GM19099 (cell line): ENCODE results near the gene AGBL1.

ENCODE experiments used
- POLR2A ChIP-seq: IDR thresholded peaks from 3 replicates; pipeline ENCODE4 v1.6.1; 2011; ENCODE audit warnings: low read depth; ENCODE audit not compliant: insufficient read length; ENCODE audit errors: extremely low read depth

AGBL1 gene

GRCh38 chr15:86079508-86080266 lies at the start of gene AGBL1:
TSS of gene AGBL1 (plus strand) at chr15:86079871.
- TF ChIP-seq POLR2A: no peak

DNA sequence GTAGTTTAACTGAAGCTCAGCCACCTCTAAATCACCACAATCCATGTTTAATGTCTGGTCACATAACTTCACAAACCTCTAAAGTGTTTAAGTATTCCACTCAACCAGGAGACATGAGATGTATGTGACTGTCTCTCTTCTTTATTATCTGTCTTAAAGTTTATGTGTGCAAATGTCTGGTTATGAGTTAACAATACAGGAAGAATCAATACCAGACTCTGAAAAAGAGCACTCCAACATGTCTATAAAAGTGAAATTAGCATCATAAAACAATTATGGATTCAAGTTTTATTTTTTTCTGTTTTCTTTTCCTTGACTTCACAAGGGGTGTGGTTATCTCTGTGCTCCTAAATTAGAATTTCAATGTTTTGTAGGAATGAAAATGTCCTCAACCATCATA lies 44.8 kb upstream of the AGBL1 start:
- no peak for TF ChIP-seq POLR2A

DNA sequence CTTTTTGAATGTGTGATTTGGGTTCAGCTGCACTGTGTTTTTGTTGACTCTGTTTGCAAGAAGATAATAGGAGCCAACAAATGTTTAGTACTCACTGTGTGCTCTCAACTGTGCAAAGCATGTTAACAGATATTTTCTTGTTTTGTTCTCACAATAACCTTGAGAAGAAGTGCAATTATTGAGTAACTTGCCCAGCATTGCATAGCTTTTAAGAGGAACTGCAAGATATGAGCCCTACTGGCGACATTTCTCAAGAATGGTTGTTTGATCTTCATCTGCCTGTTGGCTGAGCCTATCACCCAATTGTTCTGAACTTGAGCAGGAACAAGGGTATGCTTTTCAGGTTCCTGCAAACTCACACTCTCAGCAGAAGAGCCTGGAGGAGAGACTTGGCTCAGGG lies 43.4 kb upstream of the AGBL1 start:
- no peak for TF ChIP-seq POLR2A

GRCh38 chr15:86038491-86038890 lies 41.2 kb upstream of the AGBL1 start:
- TF ChIP-seq POLR2A: no peak

DNA sequence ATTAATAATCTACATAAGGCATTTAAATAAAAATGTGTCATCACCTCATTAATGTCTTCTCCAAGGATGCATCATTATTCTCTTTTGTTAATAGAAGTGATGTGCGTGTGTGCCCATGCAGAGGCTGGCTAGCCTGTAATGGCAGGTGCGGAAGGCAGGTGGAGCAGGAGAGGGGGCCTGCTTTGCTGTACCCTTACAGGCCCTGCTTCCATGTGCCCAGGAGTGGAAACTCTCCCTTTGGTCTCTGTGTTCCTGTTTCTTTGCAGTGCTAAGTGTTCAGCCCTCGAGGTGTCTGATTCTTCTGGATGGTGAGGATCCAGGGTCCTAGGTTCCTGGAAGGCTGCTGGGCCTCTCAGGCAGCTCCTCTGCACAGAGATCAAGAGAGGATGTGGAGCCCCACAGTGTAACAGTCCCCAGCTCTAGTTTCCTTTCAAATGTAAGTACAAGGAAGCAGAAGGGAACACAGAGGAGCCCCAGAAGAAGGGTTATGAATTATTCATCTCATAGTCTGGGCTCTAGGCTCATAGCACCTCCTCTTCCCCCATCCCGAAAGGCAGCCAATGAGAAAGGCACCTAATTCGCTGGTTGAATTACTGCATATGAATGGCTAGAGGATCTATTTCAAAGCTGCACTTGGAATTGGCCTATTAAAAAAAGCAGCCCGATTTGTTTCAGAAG lies 39.2 kb upstream of the AGBL1 start:
- TF ChIP-seq POLR2A: no peak

GRCh38 chr15:86041399-86041798 lies 38.3 kb upstream of the AGBL1 start:
- TF ChIP-seq POLR2A: no peak

DNA sequence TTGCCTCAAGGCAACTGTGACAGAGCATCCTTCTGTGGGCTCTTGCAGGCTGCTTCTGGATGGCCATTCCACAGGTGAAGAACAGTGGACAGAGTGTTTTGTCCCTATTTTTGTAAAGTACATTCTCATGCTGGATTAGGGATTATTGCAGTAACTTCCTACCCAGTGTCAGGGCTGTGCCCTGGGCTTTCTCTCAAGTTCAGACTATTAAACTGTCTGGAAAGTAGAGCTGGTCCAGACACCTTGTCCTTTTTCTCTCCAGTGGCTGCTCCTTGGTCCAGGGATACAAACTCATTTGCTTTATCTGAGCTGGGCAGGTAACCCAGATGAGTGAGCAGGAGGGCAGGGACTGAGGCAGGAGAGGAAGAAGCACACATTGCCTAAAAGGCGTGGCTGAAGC lies 37.4 kb upstream of the AGBL1 start:
- TF ChIP-seq POLR2A: no peak

DNA sequence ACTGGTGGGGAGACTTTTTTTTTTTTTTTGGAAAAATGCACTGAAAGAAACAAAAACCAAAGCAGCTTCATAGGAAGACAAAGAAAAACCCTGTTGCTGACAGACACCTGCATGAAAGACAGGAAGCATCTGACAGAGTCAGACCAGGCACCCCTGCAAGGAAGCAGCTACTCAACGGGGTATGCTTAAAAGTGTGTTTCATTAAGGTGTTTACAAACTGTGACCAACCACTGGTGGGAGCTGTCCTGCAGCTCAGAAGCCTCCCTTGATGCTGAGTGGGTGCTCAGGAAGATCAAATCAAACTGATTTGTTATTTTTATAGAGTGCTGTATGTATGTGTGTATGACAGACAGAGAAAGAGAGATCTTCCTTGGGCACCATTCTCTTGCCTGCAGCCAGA lies 34.7 kb upstream of the AGBL1 start:
- TF ChIP-seq POLR2A: no peak

DNA sequence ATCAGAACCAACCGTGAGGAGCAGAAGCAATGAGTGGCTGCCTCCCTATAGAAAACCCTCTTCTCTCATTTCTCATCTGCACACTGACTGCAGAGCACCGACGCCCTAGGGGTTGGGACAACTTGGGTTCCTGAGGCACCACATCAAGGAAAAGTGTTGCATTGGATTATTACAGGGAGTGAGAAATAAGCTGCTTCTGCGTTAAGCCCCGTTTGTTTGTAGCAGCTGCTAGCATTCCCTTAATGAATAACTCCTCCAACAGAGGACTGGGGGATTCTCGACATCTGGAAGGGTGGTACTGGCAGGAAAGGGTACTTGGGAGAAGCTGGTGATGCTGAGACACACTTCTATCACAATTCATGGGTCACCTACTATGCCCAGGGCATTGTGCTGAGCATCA lies 25.3 kb upstream of the AGBL1 start:
- no peak for TF ChIP-seq POLR2A

GRCh38 chr15:86055688-86056087 lies 24.0 kb upstream of the AGBL1 start:
- TF ChIP-seq POLR2A: no peak

- no peak for TF ChIP-seq POLR2A
Measured at GRCh38 chr15:86059851-86060250, 19.8 kb upstream of the AGBL1 start.

DNA sequence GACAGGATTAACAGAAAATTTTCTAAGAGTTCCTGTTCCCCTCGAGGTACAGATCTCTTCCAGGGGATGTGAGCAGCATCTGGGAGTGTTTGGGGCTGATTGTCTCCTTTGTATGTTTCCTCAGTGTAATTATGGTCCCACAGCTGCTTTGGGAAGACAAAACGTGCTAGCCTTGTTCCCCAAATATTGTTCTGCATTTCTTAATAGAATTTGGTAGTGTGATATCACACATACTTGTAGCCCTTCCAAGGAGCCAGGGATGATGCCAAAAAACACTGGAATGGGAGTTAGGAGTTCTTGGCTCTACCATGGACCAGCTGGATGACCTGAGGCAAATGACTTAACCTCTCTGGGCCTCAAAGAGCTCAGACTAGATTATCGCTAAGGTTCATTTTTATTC lies 19.0 kb upstream of the AGBL1 start:
- no peak for TF ChIP-seq POLR2A

GRCh38 chr15:86061581-86061980 lies 18.1 kb upstream of the AGBL1 start:
- TF ChIP-seq POLR2A: no peak

- no peak for TF ChIP-seq POLR2A
Measured at GRCh38 chr15:86062646-86063243, 16.9 kb upstream of the AGBL1 start.

DNA sequence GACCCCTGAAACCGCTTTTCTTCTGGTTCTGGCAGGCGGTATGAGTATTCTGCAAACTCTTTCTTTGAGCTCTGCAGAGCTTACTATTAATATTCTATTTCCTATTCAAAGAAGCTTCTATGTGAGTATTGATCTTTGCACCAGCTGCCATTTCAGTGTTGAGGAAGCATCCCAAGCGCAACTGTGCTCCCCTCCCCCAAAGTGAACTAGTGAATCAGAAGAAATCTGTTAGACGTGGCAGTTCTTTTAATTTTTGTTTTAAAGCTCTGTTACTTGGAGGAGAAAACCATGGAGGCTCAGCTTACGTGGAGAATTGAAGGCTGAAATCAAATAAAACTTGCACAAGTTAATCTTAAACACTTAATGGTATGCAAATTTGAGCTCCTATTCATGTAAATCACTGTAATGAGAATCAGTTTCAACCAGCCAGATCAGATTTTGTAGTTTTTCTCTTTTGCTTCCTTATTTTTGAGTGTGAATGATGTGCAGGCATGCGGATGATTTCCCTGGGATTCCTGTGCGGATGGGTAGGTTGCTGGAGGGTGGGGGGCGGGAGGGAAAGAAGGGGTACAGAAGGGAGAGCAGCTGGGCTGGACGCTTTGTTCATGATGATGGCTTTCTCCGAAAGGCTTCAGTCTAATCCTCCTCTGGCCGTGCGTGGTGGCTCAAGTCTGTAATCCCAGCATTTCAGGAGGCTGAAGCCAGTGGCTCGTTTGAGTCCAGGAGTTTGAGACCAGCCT lies 16.1 kb upstream of the AGBL1 start:
- TF ChIP-seq POLR2A: no peak
